ENCODE measurements around the gene PRELP.

PRELP gene

DNA sequence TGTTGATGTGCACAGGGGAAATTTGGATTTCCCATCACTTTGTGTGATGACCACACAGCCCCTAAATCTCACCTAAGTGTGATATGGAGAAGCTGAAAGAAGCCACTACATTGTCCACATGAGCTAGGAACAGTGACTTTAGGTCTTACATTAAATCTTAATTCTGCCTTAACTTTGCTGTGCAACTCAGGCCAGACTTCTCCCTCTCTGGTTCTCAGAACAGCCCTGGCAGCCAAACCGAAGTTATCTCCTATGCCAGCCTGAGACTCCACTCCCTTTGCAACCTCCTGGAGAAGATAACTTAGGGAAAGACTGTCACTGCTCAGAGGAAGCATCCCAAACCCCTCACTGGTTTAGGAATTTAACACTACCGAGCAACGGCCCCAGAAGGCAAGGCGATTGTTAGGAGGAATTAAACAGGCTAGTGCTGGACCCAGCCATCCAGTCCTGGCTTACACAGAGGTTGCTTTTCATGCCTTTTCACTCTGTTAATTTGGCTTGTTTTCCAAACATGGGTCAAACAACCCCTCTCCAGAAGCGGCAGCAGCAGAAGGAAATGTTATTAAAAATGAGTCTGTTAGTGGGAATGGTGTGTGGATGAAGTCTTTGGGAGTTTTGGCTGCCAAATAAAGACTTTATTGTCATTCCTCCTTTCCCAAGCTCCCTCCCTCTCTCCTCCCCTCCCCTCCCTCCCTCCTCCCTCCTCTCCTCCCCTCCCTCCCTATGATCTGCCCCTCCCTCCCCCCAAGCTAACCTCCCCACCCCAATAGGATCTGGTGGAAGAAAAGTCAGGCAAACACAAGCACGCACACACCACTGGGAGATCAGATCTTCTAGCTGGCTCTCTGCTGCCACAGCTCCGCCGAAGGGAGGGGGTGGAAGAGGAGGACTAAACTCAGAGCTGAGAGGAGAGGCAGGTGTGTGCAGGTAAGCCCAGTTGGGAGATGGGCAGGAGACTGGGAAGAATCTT, at the start of gene PRELP:
Gene PRELP, plus strand, starts transcription at position 795 of the 970 bp plus-strand sequence. CDS start 7,379 bp downstream, outside the sequence.
- Histone ChIP-seq H3K9ac (no peak within 1 kb of the TSS), H3K9me3 (no peaks in the 10 kb centered on the region), H4K20me1 (no peaks in the 10 kb centered on the region), H3K4me2 (no peak within 1 kb of the TSS), H3K27ac (no peak within 1 kb of the TSS), H3K4me3 (no peak within 1 kb of the TSS), H3K4me1 (peaks cover 10% of the 10 kb centered on the region; the same call in 1 of the 2 replicates), H3K27me3 (no peaks in the 10 kb centered on the region), H3K36me3 (no peaks in the 10 kb centered on the region)
- TF ChIP-seq Cebpa-rat (IDR thresholded peaks at IDR 0.05): no peak

DNA sequence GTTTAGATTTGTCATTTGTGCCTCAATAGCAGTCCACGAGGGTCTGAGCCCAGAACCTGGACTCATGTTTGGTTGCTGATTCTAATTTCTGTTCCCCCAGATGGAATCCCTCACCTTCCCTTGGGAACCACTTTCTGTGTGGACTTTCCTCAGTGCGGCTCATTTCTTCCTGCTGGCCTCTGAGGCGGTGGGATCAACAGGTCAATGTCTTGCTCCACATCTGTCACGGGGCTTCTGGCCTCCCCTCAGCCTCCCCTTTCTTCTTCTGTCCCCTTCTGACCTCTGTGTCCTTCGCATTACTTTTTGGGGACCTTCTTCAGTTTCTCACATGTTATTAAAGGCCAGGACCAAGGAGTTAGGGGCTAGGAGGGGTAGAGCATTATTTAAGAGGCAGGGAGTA, 49.2 kb upstream of the PRELP start:
- H3K4me1 ChIP-seq: peaks cover 5% of the 10 kb centered on the region
- no peak overlapping the region for H3K4me3 ChIP-seq
- no peak for TF ChIP-seq Cebpa-rat (IDR thresholded peaks at IDR 0.05)
- H3K4me2 ChIP-seq: no peak overlapping the region
- no peaks in the 10 kb centered on the region for H3K36me3 ChIP-seq
- no peak overlapping the region for H3K27ac ChIP-seq
- no peaks in the 10 kb centered on the region for H3K27me3 ChIP-seq
- no peak overlapping the region for H3K9ac ChIP-seq
- H3K9me3 ChIP-seq: no peaks in the 10 kb centered on the region
- H4K20me1 ChIP-seq: no peaks in the 10 kb centered on the region

DNA sequence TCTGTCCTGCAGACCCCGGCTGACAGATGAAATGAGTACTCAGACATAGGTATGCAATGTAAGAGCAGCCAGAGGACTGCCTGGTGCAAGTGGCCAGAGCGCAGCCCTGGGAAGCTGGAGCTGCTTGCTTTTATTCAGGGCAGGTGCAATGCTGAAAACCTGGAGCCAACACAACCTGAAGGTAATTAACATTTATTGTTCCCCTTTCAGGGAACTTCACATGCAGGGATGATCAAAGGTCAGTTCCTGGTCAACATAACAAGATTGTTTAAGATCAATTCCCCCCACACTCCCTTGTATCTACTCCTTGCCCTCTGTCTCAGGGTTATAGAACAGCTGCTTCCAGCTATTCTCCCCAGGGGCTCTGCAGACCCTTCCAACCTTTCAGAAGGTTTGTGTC, 48.7 kb upstream of the PRELP start:
- no peak for TF ChIP-seq Cebpa-rat (IDR thresholded peaks at IDR 0.05)
- Histone ChIP-seq H3K27me3 (no peaks in the 10 kb centered on the region), H3K9me3 (no peaks in the 10 kb centered on the region), H3K4me3 (no peak overlapping the region), H3K4me2 (no peak overlapping the region), H3K9ac (no peak overlapping the region), H3K4me1 (peaks cover under 1% of the 10 kb centered on the region; the same call in 1 of the 2 replicates), H3K36me3 (no peaks in the 10 kb centered on the region), H4K20me1 (no peaks in the 10 kb centered on the region), H3K27ac (no peak overlapping the region)

DNA sequence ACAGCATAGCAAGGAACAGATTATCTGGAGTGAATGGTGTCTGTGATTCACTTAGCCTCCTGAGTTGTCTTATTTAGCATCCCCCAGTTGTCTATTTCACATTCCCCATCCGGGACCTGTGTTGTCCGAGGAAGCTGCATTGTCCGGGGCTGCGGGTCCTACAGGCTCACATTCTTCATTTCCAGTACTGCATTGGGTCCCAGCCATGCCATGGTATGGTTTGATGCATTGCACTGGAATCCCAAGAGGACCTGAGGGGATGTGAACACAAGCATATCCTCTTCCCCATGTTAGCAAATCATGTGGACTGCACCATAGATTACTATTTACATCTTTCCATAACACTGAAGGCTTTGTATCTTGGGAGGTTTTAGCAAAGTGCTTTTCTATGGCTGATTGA, 48.2 kb upstream of the PRELP start:
- no peaks in the 10 kb centered on the region for H4K20me1 ChIP-seq
- H3K27me3 ChIP-seq: no peaks in the 10 kb centered on the region
- H3K9ac ChIP-seq: no peak overlapping the region
- TF ChIP-seq Cebpa-rat (IDR thresholded peaks at IDR 0.05): no peak
- no peaks in the 10 kb centered on the region for H3K36me3 ChIP-seq
- H3K4me2 ChIP-seq: no peak overlapping the region
- H3K4me3 ChIP-seq: no peak overlapping the region
- no peak overlapping the region for H3K27ac ChIP-seq
- H3K4me1 ChIP-seq: no peaks in the 10 kb centered on the region
- H3K9me3 ChIP-seq: no peaks in the 10 kb centered on the region

DNA sequence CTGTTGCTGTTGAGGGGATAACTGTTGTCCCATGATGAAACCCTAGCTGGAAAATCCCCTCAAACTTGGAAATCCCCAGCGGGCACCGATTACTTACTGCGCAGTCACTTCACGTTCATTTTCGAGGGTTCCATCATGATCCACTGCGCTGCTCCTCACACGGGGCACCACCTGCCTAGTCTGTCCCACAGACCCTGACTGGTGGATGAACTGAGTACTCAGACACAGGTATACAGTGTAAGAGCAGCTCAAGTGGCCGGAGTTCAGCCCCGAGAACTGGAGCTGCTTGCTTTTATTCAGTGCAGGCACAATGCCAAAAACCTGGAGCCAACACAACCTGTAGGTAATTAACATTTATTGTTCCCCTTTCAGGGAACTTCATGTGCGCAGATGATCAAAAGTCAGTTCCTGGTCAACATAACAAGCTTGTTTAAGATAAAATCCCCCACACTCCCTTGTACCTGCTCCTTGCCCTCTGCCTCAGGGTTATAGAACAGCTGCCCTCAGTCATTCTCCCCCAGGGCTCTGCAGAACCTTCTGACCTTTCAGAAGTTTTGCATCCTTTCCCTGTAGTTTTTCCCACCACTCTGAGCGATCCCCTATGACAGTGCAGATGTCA, 46.5 kb upstream of the PRELP start:
- Histone ChIP-seq H3K9ac (no peak overlapping the region), H3K4me1 (no peaks in the 10 kb centered on the region), H3K27me3 (no peaks in the 10 kb centered on the region), H3K27ac (no peak overlapping the region), H3K4me3 (no peak overlapping the region), H4K20me1 (no peaks in the 10 kb centered on the region), H3K36me3 (no peaks in the 10 kb centered on the region), H3K4me2 (no peak overlapping the region), H3K9me3 (no peaks in the 10 kb centered on the region)
- TF ChIP-seq Cebpa-rat (IDR thresholded peaks at IDR 0.05): no peak

DNA sequence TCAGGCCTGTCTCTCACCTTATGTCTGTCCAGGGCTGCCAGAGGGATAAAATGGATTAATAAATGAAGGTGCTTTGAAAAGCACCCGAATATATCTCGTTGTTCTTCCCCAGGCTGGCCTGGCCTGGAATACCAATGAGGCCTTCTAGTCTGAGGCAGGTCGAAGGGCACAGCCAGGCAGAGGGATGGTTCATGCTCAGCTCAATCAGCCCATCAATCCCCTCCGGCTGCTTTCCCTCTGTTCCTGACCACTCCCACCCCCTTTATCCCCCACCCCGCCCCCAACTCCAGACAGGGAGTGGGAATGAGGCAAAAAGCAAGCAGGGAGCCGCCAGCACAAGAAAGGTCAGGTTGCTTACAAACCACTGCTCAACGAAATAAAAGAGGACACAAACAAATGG, 40.0 kb upstream of the PRELP start:
- Histone ChIP-seq H3K4me2 (no peak overlapping the region), H3K27me3 (no peaks in the 10 kb centered on the region), H3K4me3 (no peak overlapping the region), H3K4me1 (no peaks in the 10 kb centered on the region), H3K9ac (no peak overlapping the region), H3K36me3 (no peaks in the 10 kb centered on the region), H4K20me1 (no peaks in the 10 kb centered on the region), H3K27ac (no peak overlapping the region), H3K9me3 (no peaks in the 10 kb centered on the region; the same call in 1 of the 2 replicates)
- TF ChIP-seq Cebpa-rat (IDR thresholded peaks at IDR 0.05): no peak

DNA sequence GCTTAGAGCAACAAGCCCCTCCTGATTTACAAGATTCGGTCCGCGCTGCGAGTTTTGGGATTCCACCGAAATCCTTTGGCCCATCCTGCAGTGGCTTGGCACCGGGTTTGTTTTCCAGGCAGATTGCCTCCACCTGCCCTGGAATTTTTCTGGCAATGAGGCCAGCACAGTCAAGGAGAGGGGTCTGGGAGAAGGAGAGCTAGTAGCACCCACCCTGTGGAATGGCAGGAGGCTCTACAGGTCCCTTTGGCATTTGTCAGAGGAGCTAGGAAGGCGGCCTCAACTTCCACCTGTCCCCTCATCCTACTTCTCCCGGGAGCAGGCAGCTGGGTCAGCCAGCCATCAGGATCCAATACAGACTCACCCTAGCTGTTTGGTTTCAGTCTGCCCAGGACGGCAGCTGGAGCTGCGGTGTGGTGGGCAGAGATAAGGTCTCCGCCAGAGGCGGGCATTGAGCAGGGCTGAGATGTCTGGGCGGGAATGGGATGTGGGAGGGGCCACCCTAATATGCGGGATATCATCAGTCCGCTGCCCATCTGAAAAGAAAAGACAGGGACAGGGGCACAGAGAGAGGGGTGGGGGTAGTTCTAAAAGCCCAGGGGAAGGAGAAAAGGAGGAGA, 37.8 kb upstream of the PRELP start:
- H3K4me3 ChIP-seq: no peak overlapping the region
- no peaks in the 10 kb centered on the region for H3K27me3 ChIP-seq
- no peaks in the 10 kb centered on the region for H4K20me1 ChIP-seq
- no peaks in the 10 kb centered on the region for H3K36me3 ChIP-seq
- no peaks in the 10 kb centered on the region for H3K4me1 ChIP-seq
- no peak overlapping the region for H3K4me2 ChIP-seq
- no peak overlapping the region for H3K27ac ChIP-seq
- TF ChIP-seq Cebpa-rat (IDR thresholded peaks at IDR 0.05): no peak
- H3K9ac ChIP-seq: no peak overlapping the region
- H3K9me3 ChIP-seq: no peaks in the 10 kb centered on the region; the same call in 1 of the 2 replicates

DNA sequence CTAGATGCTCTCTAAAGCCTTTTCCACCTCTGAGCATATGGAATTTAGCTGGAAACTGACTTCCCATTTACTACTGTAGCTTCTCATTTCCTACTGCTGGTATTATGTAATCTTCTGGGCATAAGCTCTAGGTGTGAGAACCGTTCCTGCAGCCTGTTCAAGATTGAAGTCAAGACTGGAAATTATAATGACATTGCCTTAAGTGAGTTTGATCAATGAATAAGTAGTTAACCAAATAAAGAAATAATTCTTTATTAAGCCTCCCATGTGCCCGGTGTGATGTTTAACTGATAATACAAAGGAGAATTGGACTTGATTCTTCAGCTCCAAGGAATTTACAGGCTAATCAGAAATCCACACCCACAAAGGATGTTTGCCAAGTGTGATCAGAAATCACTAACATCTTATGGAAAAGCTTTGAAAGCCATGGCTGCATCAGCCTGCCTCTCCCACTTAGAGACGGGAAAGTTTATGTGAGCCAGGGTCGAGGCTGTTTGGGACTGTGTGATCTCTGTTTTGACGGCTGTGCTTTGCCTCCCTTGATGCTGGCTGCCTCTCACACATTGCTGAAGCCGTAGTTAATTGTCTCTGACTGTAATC, 36.4 kb upstream of the PRELP start:
- H3K4me1 ChIP-seq: no peaks in the 10 kb centered on the region
- H3K4me3 ChIP-seq: no peak overlapping the region
- H3K9ac ChIP-seq: no peak overlapping the region
- no peaks in the 10 kb centered on the region for H3K36me3 ChIP-seq
- H3K27me3 ChIP-seq: no peaks in the 10 kb centered on the region
- no peak for TF ChIP-seq Cebpa-rat (IDR thresholded peaks at IDR 0.05)
- H3K27ac ChIP-seq: no peak overlapping the region
- no peaks in the 10 kb centered on the region for H4K20me1 ChIP-seq
- H3K9me3 ChIP-seq: no peaks in the 10 kb centered on the region; the same call in 1 of the 2 replicates
- H3K4me2 ChIP-seq: no peak overlapping the region

DNA sequence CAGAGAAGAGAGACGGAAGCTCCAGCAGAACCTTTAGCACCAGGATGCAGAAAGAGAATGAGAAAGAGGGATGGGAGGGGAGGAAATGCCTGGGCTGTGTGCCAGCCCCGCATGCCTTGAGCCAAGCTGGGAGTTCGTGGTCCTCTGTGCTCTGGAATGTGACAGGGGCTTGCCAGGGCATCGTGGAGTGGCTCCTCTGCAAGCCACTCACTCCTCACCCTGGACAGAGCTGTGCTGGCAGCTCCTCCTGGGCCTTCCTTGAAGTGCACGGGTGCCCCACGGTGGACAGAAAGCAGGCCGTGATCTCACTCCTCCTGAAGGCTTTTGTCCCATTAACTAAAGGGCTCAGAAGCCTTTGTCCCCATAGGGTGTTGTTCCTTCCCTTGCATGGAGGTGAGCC, 34.8 kb upstream of the PRELP start:
- TF ChIP-seq Cebpa-rat (IDR thresholded peaks at IDR 0.05): no peak
- no peak overlapping the region for H3K4me2 ChIP-seq
- H3K27ac ChIP-seq: no peak overlapping the region
- no peaks in the 10 kb centered on the region for H4K20me1 ChIP-seq
- no peaks in the 10 kb centered on the region for H3K4me1 ChIP-seq
- no peaks in the 10 kb centered on the region; the same call in 1 of the 2 replicates for H3K9me3 ChIP-seq
- no peak overlapping the region for H3K4me3 ChIP-seq
- H3K27me3 ChIP-seq: no peaks in the 10 kb centered on the region
- no peak overlapping the region for H3K9ac ChIP-seq
- H3K36me3 ChIP-seq: no peaks in the 10 kb centered on the region

Data from BLaER1 (cell line).